Stimulated activated CD4-positive, alpha-beta T cell treated with anti-CD3 and anti-CD28 coated beads, Interleukin-1b, Interleukin-23, amount 100 ng/mL, for 1 hour (primary cell): ENCODE data around the gene ZNF124.

Experiments used
- DNase-seq, 2 donors: peaks; one replicate each; pipeline ENCODE4 v3.0.0-alpha.2; 2020; ENCODE audit warnings: low read depth in 2 of 2

Gene ZNF124

GRCh38 chr1:247113094-247113497 lies 58.7 kb downstream of the ZNF124 start:
- no peak for DNase-seq

- no peak for DNase-seq
Observed at GRCh38 chr1:247112479-247112781, 59.4 kb downstream of the ZNF124 start.

DNA sequence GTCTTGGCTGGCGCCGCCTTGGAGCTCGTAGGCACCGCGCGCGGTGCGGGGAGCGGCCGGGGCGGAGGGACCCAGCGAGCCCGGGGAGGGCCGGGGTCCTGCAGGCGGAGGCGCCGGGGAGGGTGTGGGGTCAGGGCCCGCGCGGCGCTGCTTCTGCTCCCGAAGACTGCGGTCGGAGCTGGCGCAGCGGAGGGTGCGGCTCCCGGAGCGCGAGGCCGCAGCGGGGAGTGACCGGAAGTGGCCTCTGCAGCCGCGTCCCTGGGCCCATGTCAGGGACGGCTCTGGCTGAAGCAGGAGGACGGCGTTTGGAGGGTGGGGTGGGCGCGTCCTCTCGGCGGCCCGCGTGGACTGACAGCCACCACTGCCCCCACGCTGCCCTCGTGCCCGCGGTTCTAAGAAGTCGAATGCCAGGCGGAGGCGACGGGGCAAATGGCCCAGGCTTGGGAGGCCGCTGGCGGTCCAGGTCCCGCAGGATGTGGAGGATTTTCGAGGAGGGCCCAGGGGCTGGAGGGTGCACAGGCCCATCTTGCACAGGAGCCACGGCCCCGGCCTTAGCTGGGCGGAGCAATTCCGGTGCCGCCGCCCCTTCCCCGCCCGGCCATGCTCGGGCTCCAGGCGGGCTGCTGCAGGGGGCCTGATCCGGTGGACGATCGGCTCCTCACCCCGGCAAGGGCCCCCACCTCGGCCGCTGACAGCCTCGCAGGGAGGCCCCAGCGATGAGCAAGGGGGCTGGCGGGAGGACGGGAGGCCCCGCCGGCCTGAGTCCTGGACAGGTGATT lies 59.9 kb downstream of the ZNF124 start:
- DNase-seq: no peak

DNA sequence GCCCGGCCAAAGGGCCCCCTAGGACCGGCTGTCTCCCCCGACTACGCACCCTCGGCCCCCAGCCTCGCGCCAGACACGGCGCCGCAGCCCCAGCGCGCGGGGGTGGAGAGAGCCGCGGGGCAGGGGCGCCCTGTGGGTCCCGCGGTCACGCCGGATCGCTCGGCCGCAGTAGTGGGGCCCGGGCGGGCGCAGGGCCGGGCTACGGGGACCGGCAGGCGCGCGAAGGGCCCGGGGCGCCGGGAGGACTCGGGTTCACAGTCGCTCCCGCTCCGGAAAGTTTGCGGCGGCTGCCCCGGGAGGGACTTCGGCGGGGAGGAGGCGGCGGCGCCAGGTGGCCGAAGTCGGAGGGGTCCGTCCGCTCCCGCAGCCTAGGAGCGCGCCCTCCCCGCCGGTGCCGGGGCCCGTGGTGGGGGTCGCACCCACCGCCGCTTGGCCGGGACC lies 60.5 kb downstream of the ZNF124 start:
- DNase-seq: no peak

GRCh38 chr1:247110627-247111258 lies 61.1 kb downstream of the ZNF124 start:
- DNase-seq: no peak

- DNase-seq: no peak
Observed at GRCh38 chr1:247107694-247108093, 64.1 kb downstream of the ZNF124 start.

DNA sequence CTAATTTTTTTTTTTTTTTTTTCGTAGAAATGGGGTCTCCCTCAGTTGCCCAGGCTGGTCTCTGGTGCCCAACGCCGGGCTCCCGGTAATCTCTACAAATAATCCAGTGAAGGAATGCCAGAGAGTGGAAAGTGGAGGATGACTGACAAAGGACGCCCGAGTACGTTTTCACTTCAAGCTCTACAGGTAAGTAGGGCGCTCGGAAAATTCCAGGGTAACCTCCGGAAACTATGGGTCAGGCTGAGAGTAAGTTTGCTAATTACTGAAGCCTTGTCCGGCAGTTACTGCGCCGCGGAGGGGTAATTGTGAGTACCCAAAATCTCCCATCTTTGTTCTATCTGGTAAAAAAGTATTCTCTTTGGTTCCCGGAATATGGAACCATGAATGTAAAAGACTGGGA lies 65.9 kb downstream of the ZNF124 start:
- no peak for DNase-seq
